Colonic mucosa (tissue), 4 donors: ENCODE measurements around the gene CD59. TPM values are rescaled to one million over a fixed set of nuclear protein-coding genes. Genes with fewer than 3 reads are reported as not detected.

Source experiments
- DNase-seq: peaks from one replicate; pipeline ENCODE4 v3.0.0-alpha.2; 2020
- H3K27ac ChIP-seq: fragments of 200-600 bp; one replicate; pipeline ENCODE4 v1.8.0; 2021
- H3K27me3 ChIP-seq: fragments of 200-600 bp; one replicate; pipeline ENCODE4 v1.8.0; 2021
- H3K36me3 ChIP-seq: fragments of 200-600 bp; one replicate; pipeline ENCODE4 v1.8.0; 2021
- H3K4me1 ChIP-seq: fragments of 200-600 bp; one replicate; pipeline ENCODE4 v1.8.0; 2021; ENCODE audit warnings: mild to moderate bottlenecking
- H3K4me3 ChIP-seq: fragments of 200-600 bp; one replicate; pipeline ENCODE4 v1.8.0; 2021
- H3K9ac ChIP-seq, 2 donors: one replicate each; pipeline ENCODE4 v1.7.0; 2013; ENCODE audit warnings: control low read depth in 2 of 2, low read depth in 2 of 2, low read length in 2 of 2
- H3K9me3 ChIP-seq: fragments of 200-600 bp; one replicate; pipeline ENCODE4 v1.8.0; 2021
- CTCF ChIP-seq: fragments of 200-600 bp; IDR thresholded peaks from one replicate; pipeline ENCODE4 v1.8.0; 2022; ENCODE audit warnings: antibody characterized with exemption, mild to moderate bottlenecking
- intact Hi-C: fragments of 100-400 bp; cut with DNase I; formaldehyde crosslinking; loops from one replicate; pipeline ENCODE4 v1.14.1; 2022
- total RNA-seq, 2 donors: library from RNA; stranded (reverse); fragmentation: NEBNext Ultra II Directional in 1 of 2; extraction: Animal tissue kit (Norgen Biotek cat#: 25700) in 1 of 2; gene quantifications; one replicate each; pipeline ENCODE4 v1.2.1, GENCODE V29; 2021
- donor health status: healthy.
- donor health status: DM: no; HTN: no; CAD: no.
- donor health status: DM: no; HTN: no; CAD: no.

Gene CD59
- total RNA-seq, 2 donors from 2014 or later = 268 to 399 TPM

- Histone ChIP-seq H3K36me3 (no peaks in the 10 kb centered on the region), H3K4me3 (no peak overlapping the region), H3K27me3 (no peaks in the 10 kb centered on the region), H3K9ac (no peak overlapping the region), H3K9me3 (no peaks in the 10 kb centered on the region), H3K4me1 (no peaks in the 10 kb centered on the region), H3K27ac (no peak overlapping the region)
- intact Hi-C loops = no loop called here
- DNase-seq = no peak
- TF ChIP-seq CTCF = no peak
These were observed 64.0 kb downstream of the CD59 start for GRCh38 chr11:33672273-33672672.

- H3K9me3 ChIP-seq = no peaks in the 10 kb centered on the region
- H3K27me3 ChIP-seq = no peaks in the 10 kb centered on the region
- DNase-seq = no peak
- H3K4me3 ChIP-seq = no peak overlapping the region
- no peak overlapping the region for H3K9ac ChIP-seq
- no peaks in the 10 kb centered on the region for H3K4me1 ChIP-seq
- no peak for TF ChIP-seq CTCF
- intact Hi-C loops = no loop called here
- no peaks in the 10 kb centered on the region for H3K36me3 ChIP-seq
- no peak overlapping the region for H3K27ac ChIP-seq
These were observed 65.8 kb downstream of the CD59 start for GRCh38 chr11:33670250-33671011.

- Histone ChIP-seq H3K9me3 (no peaks in the 10 kb centered on the region), H3K27ac (no peak overlapping the region), H3K9ac (no peak overlapping the region), H3K36me3 (no peaks in the 10 kb centered on the region), H3K4me3 (no peak overlapping the region), H3K27me3 (no peaks in the 10 kb centered on the region), H3K4me1 (no peaks in the 10 kb centered on the region)
- no peak for DNase-seq
- TF ChIP-seq CTCF = no peak
- intact Hi-C loops = no loop called here
These were observed 66.5 kb downstream of the CD59 start for GRCh38 chr11:33669598-33670249.

GRCh38 chr11:33668951-33669596 is 67.1 kb downstream of the CD59 start:
- H3K9ac ChIP-seq = no peak overlapping the region
- no peak for TF ChIP-seq CTCF
- intact Hi-C loops = no loop called here
- H3K4me3 ChIP-seq = no peak overlapping the region
- no peaks in the 10 kb centered on the region for H3K36me3 ChIP-seq
- H3K9me3 ChIP-seq = no peaks in the 10 kb centered on the region
- H3K4me1 ChIP-seq = no peaks in the 10 kb centered on the region
- no peak overlapping the region for H3K27ac ChIP-seq
- DNase-seq = no peak
- H3K27me3 ChIP-seq = no peaks in the 10 kb centered on the region

GRCh38 chr11:33668468-33668825 is 67.8 kb downstream of the CD59 start:
- H3K36me3 ChIP-seq = no peaks in the 10 kb centered on the region
- no peak overlapping the region for H3K4me3 ChIP-seq
- TF ChIP-seq CTCF = no peak
- no peaks in the 10 kb centered on the region for H3K27me3 ChIP-seq
- no peak for DNase-seq
- intact Hi-C loops = no loop called here
- H3K27ac ChIP-seq = no peak overlapping the region
- H3K9me3 ChIP-seq = no peaks in the 10 kb centered on the region
- no peaks in the 10 kb centered on the region for H3K4me1 ChIP-seq
- H3K9ac ChIP-seq = no peak overlapping the region
